Measurements from ENCODE around the gene MED1. TPM values are rescaled to one million over a fixed set of nuclear protein-coding genes. Genes with fewer than 3 reads are reported as not detected.
"Not testable (repeated sequence)": the region's sequence is repeated elsewhere in the genome, so short reads cannot be mapped to it uniquely, and the experiment has no call there.

MED1 gene
- total RNA-seq, 4 donors from 2014 or later, result 16.3 to 25.1 (median 17.8) TPM

DNA sequence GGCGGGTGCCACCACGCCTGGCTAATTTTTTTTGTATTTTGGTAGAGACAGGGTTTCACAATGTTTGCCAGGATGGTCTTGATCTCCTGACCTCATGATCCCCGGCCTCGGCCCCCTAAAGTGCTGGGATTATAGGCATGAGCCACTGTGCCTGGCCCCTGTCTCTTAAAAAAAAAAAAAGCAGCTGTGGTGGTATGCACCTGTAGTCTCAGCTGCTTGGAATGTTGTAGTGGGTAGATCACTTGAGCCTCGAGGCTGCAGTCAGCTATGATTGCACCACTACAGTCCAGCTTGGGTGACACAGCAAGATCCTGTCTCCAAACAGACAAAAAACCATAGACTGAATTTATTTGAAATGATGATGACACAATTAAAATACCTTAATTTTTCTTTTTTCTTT is 34.5 kb upstream of the MED1 start:
- intact Hi-C loops (cut with DNase I; ENCODE audit: low total_unique reads), result no loop called here
- peak overlapping the region in 2 of 4 donors; percentile 43 to 64 for H3K27ac ChIP-seq
- H3K4me3 ChIP-seq, result no peak overlapping the region
- H3K27me3 ChIP-seq, result no peaks in the 10 kb centered on the region
- ATAC-seq (peak; percentile 91 to 92), DNase-seq (peak; percentile 16 to 37)
- in situ Hi-C loops (cut with MboI; ENCODE audit: low sequenced_read_pairs in 4 of 4), result no loop called here
- peaks cover 0 to 9% of the 10 kb centered on the region in 2 donors for H3K36me3 ChIP-seq
- TF ChIP-seq, protein P1, sequence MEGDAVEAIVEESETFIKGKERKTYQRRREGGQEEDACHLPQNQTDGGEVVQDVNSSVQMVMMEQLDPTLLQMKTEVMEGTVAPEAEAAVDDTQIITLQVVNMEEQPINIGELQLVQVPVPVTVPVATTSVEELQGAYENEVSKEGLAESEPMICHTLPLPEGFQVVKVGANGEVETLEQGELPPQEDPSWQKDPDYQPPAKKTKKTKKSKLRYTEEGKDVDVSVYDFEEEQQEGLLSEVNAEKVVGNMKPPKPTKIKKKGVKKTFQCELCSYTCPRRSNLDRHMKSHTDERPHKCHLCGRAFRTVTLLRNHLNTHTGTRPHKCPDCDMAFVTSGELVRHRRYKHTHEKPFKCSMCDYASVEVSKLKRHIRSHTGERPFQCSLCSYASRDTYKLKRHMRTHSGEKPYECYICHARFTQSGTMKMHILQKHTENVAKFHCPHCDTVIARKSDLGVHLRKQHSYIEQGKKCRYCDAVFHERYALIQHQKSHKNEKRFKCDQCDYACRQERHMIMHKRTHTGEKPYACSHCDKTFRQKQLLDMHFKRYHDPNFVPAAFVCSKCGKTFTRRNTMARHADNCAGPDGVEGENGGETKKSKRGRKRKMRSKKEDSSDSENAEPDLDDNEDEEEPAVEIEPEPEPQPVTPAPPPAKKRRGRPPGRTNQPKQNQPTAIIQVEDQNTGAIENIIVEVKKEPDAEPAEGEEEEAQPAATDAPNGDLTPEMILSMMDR (IDR thresholded peaks at IDR 0.05 in 4 of 5, conservative IDR thresholded peaks at IDR 0.05 in 1 of 5), result no peak
- no peak for TF ChIP-seq POLR2A (IDR thresholded peaks at IDR 0.05)
- H3K4me1 ChIP-seq, result peaks cover 6 to 8% of the 10 kb centered on the region in 2 donors
- no peaks in the 10 kb centered on the region for H3K9me3 ChIP-seq

- no peak overlapping the region for H3K27ac ChIP-seq
- in situ Hi-C loops (cut with MboI; ENCODE audit: low sequenced_read_pairs in 4 of 4) (no loop called here), intact Hi-C loops (cut with DNase I; ENCODE audit: low total_unique reads) (no loop called here)
- ATAC-seq, result no peak
- TF ChIP-seq, protein P1 (IDR thresholded peaks at IDR 0.05 in 4 of 5, conservative IDR thresholded peaks at IDR 0.05 in 1 of 5), result no peak
- TF ChIP-seq POLR2A (IDR thresholded peaks at IDR 0.05), result no peak
- H3K9me3 ChIP-seq, result no peaks in the 10 kb centered on the region
- DNase-seq, result no peak
- H3K27me3 ChIP-seq, result no peaks in the 10 kb centered on the region
- H3K36me3 ChIP-seq, result peaks cover 0 to 4% of the 10 kb centered on the region in 2 donors
- no peak overlapping the region for H3K4me3 ChIP-seq
- peaks cover 6 to 8% of the 10 kb centered on the region in 2 donors for H3K4me1 ChIP-seq
Observed at GRCh38 chr17:39484178-39484577, 33.1 kb upstream of the MED1 start.

GRCh38 chr17:39483506-39483905 is 32.4 kb upstream of the MED1 start:
- H3K27ac ChIP-seq, result no peak overlapping the region
- no peaks in the 10 kb centered on the region for H3K9me3 ChIP-seq
- DNase-seq, result no peak
- no peak overlapping the region for H3K4me3 ChIP-seq
- intact Hi-C loops (cut with DNase I; ENCODE audit: low total_unique reads), result no loop called here
- in situ Hi-C loops (cut with MboI; ENCODE audit: low sequenced_read_pairs in 4 of 4), result no loop called here
- ATAC-seq, result no peak
- TF ChIP-seq POLR2A (IDR thresholded peaks at IDR 0.05), result no peak
- TF ChIP-seq, protein P1 (IDR thresholded peaks at IDR 0.05 in 4 of 5, conservative IDR thresholded peaks at IDR 0.05 in 1 of 5), result no peak
- H3K36me3 ChIP-seq, result peaks cover 0 to 4% of the 10 kb centered on the region in 2 donors
- H3K27me3 ChIP-seq, result no peaks in the 10 kb centered on the region
- H3K4me1 ChIP-seq, result peaks cover 6 to 8% of the 10 kb centered on the region in 2 donors

DNA sequence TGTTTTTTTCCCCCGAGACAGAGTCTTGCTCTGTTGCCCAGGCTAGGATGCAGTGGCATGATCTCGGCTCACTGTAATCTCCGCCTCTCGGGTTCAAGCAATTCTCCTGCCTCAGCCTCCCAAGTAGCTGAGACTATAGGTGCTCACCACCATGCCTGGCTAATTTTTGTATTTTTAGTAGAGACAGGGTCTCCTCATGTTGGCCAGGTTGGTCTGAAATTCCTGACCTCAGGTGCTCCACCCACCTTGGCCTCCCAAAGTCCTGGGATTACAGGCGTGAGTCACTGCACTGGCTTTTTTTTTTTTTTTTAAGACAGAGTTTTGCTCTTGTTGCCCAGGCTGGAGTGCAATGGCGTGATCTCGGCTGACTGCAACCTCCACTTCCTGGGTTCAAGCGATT is 28.6 kb upstream of the MED1 start:
- H3K36me3 ChIP-seq, result not testable (repeated sequence)

GRCh38 chr17:39473310-39473709 is 22.2 kb upstream of the MED1 start:
- intact Hi-C loops (cut with DNase I; ENCODE audit: low total_unique reads), result no loop called here
- TF ChIP-seq POLR2A (IDR thresholded peaks at IDR 0.05), result no peak
- TF ChIP-seq, protein P1 (IDR thresholded peaks at IDR 0.05 in 4 of 5, conservative IDR thresholded peaks at IDR 0.05 in 1 of 5), result no peak
- H3K4me3 ChIP-seq, result no peak overlapping the region
- H3K27me3 ChIP-seq, result no peaks in the 10 kb centered on the region
- no peaks in the 10 kb centered on the region for H3K4me1 ChIP-seq
- DNase-seq (no peak), ATAC-seq (no peak)
- peaks cover 0 to 51% of the 10 kb centered on the region in 2 donors for H3K36me3 ChIP-seq
- no peak overlapping the region for H3K27ac ChIP-seq
- in situ Hi-C loops (cut with MboI; ENCODE audit: low sequenced_read_pairs in 4 of 4), result no loop called here
- H3K9me3 ChIP-seq, result no peaks in the 10 kb centered on the region

More for the DNA sequence above, 28.6 kb upstream of the MED1 start:
- H3K4me3 ChIP-seq; H3K27me3 ChIP-seq; H3K27ac ChIP-seq; DNase-seq; in situ Hi-C loops (cut with MboI; ENCODE audit: low sequenced_read_pairs in 4 of 4); intact Hi-C loops (cut with DNase I; ENCODE audit: low total_unique reads); ATAC-seq; H3K4me1 ChIP-seq; H3K9me3 ChIP-seq: not testable (repeated sequence)

DNA sequence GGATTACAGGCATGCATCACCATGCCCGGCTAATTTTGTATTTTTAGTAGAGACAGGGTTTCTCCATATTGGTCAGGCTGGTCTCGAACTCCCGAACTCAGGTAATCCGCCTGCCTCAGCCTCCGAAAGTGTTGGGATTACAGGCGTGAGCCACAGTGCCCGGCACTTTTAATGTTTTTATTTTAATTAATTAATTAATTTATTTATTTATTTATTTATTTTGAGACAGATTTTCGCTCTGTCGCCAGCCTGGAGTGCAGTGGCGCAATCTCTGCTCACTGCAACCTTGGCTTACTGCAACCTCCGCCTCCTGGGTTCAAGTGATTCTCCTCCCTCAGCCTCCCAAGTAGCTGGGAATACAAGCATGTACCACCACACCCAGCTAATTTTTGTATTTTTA is 17.5 kb upstream of the MED1 start:
- intact Hi-C loops (cut with DNase I; ENCODE audit: low total_unique reads); in situ Hi-C loops (cut with MboI; ENCODE audit: low sequenced_read_pairs in 4 of 4); DNase-seq; H3K27me3 ChIP-seq; H3K27ac ChIP-seq; ATAC-seq; H3K4me3 ChIP-seq; H3K9me3 ChIP-seq: not testable (repeated sequence)
- H3K36me3 ChIP-seq, result peaks cover 0 to 41% of the 10 kb centered on the region in 2 donors
- H3K4me1 ChIP-seq, result peaks cover 23 to 24% of the 10 kb centered on the region in 2 donors

DNA sequence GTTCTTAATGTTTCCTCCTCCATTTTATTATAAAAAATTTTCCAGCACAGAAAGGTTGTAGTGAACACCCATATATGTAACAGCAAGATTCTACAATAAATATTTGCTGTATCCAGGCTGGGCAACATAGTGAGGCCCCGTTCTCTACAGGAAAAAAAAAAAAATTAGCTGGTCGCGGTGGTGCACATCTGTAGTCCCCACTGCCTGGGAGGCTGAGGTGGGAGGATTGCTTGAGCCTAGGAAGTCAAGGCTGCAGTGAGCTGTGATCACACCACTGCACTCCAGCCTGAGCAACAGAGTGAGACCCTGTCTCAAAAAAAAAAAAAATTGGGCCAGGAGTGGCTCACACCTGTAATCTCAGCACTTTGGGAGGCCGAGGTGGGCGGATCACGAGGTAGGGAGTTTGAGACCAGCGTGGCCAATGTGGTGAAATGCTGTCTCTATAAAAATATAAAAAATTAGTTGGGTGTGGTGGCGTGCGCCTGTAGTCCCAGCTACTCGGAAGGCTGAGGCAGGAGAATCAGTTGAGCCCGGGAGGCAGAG is 13.6 kb upstream of the MED1 start:
- H3K27ac ChIP-seq; H3K27me3 ChIP-seq; H3K36me3 ChIP-seq; H3K9me3 ChIP-seq; DNase-seq; in situ Hi-C loops (cut with MboI; ENCODE audit: low sequenced_read_pairs in 4 of 4); ATAC-seq: not testable (repeated sequence)
- peak overlapping the region; percentile 87 to 99 (median 94) for H3K4me3 ChIP-seq
- intact Hi-C loops (cut with DNase I; ENCODE audit: low total_unique reads), result loop anchor here (5.0 kb wide), 1 partner anchor 182 kb away; no protein-coding TSS in a partner anchor
- peaks cover 26 to 29% of the 10 kb centered on the region in 2 donors for H3K4me1 ChIP-seq
